NCI-H2196 treated with DMSO at 0.1 percent for 48 hours (cell line): Measurements from ENCODE around the gene SNRPD3.
"Not testable (repeated sequence)": the region's sequence is repeated elsewhere in the genome, so short reads cannot be mapped to it uniquely, and the experiment has no call there.

Source experiments
- DNase-seq: peaks from one replicate; lab custom pipeline; 2025; ENCODE audit not compliant: unreplicated experiment; lab: John Stamatoyannopoulos, UW

Gene SNRPD3

DNA sequence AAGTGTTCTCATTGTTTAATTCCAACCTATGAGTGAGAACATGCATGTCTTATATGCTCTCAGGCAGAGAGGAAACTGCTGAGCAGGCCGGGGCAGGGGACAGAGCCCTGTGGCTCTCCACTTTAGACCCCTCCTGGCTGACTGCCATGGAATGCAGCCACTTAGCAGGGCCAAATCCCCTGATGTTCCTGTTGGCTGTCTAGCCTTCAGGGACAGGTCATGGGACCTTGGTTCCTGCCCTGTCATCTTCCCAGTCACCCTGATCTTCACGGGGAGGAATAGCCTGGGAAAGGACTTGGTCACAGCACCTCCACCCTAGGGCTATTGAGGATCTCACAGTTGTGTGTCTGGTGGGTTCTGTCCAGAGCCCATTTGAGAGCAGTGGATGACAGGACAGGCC lies 50.5 kb downstream of the SNRPD3 start:
- not testable (repeated sequence) for DNase-seq

DNA sequence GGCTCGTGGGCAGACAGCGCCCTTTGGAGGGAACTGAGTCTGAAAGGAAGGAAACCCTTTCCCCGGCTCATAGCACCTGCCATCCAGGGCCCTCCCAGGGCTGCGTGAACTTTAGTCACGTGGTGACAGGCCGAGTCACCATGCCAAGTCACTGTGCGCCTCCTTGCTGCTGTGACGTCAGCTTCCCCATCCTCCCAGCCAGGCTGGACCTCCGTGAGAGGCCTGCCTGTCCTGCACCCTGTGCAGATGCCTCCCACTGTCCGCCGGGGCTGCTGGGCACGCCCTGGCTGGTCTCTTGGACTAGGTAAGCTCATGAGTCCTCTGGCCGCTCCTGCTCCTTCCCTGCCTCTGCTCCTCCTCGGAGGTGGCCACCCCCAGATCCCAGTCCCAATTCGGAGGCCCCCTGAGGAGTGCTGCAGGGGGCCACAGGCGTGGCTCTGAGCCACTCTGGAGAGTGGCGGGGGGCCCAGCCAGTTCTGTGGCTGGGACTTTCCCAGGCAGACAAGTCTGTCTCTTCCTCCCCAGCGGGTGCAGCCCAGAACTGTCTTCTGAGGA lies 51.7 kb downstream of the SNRPD3 start:
- DNase-seq: not testable (repeated sequence)

DNA sequence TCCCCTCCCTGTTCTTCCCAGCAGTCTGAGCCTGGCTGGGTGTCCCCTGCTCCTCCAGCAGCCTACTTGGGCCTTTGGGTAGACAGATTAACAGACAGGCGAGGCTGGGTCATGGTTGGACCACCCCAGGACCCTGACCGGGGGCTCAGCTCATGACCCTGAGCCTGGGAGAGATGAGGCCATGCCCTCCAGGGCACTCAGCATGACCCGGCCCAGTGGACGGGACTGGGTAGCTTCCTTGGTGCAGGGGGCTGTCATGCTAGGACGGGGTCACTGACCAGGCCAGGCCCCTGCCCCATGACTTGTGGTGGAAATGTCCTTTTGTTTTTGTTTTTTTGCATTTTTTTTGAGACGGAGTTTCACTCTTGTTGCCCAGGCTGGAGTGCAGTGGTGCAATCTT lies 52.5 kb downstream of the SNRPD3 start:
- DNase-seq: not testable (repeated sequence)

DNA sequence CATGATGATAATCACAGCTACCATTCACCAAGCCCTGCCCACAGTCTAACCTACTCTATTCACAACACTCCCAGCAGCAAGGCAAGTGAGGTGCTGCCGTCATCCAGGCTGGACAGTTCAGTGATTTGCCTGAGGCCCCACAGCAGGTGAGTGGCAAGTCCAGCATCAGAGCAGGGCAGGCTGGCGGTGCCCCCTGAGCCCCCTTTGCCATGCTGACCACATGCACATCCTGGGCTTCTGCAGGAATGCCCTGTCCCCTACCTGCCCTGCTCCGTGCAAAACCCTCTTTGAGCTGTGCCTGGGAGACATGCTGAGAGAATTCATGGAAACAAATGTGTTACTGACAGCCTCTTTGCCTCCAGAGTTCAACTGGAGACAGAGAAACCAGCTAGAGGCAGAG lies 54.1 kb downstream of the SNRPD3 start:
- not testable (repeated sequence) for DNase-seq

DNA sequence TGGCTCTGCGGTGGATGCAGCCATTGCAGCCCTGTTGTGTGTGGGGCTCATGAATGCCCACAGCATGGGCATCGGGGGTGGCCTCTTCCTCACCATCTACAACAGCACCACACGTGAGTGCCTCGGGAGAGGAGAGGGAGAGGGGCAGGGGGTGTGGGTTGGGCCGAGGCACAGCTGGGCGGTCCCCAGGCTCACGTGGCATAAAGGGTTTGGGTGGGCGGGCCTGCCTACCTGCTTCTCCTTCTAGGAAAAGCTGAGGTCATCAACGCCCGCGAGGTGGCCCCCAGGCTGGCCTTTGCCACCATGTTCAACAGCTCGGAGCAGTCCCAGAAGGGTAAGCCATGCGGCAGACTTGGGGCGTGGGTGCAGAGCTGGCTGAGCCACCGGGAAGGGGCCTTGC lies 59.0 kb downstream of the SNRPD3 start:
- DNase-seq: not testable (repeated sequence)

DNA sequence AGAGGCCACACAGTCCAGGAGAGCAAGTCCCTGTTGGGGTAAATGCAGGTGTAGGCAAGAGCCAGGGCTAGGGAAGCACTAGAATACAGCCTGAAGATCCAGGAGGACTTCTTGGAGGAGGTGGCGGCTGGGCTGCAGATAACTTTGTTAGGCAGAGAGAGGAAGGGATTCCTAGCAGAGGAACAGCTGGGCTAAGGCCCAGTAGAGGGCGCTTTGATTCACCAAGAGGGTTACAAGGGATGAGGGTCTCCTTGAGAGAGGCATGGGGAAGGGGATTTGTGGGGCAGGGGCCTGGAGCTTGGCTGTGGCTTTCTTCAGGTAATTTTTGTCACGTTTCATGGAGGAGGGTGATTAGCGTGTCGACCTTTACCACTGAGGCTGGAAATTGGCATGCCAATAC lies 65.4 kb downstream of the SNRPD3 start:
- not testable (repeated sequence) for DNase-seq

DNA sequence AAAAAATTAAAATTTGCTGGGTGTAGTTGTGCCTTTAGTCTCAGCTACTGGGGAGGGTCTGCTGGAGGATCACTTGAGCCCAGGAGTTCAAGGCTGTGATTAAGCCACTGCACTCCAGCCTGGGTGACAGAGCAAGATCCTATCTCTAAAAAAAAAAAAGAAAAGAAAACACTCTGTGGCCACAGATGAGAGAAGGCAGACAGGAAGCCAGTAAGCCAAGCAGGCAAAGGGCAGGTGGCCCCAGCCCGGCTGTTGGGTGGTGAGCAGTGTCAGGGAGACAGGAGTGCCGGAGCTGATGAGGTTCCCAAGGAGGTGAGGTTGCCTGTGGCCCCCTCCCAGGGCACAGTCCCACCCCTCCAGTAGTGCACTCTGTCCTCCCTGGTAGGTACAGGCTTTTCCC lies 66.8 kb downstream of the SNRPD3 start:
- not testable (repeated sequence) for DNase-seq
